ENCODE results near the gene ZNF700. TPM values are rescaled to one million over a fixed set of nuclear protein-coding genes. Genes with fewer than 3 reads are reported as not detected.
"Not testable (repeated sequence)": the region's sequence is repeated elsewhere in the genome, so short reads cannot be mapped to it uniquely, and the experiment has no call there.

ZNF700 gene
- total RNA-seq, 1 donor from 2014 or later = 4.5 TPM

- peak; percentile 53 for DNase-seq (ENCODE audit: low read depth)
- Histone ChIP-seq H3K36me3 (ENCODE audit: control insufficient read depth, insufficient read depth, low read length) (no peaks in the 10 kb centered on the region), H3K27me3 (ENCODE audit: control insufficient read depth, insufficient read depth, low read length) (no peaks in the 10 kb centered on the region), H3K4me3 (ENCODE audit: low read depth, low read length) (peak within 1 kb of the TSS; percentile 71)
- TF ChIP-seq, protein P1, sequence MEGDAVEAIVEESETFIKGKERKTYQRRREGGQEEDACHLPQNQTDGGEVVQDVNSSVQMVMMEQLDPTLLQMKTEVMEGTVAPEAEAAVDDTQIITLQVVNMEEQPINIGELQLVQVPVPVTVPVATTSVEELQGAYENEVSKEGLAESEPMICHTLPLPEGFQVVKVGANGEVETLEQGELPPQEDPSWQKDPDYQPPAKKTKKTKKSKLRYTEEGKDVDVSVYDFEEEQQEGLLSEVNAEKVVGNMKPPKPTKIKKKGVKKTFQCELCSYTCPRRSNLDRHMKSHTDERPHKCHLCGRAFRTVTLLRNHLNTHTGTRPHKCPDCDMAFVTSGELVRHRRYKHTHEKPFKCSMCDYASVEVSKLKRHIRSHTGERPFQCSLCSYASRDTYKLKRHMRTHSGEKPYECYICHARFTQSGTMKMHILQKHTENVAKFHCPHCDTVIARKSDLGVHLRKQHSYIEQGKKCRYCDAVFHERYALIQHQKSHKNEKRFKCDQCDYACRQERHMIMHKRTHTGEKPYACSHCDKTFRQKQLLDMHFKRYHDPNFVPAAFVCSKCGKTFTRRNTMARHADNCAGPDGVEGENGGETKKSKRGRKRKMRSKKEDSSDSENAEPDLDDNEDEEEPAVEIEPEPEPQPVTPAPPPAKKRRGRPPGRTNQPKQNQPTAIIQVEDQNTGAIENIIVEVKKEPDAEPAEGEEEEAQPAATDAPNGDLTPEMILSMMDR (IDR thresholded peaks at IDR 0.05; ENCODE audit: insufficient read depth, low read length, poor library complexity, severe bottlenecking) = peak; percentile 15
These were observed 37.0 kb upstream of the ZNF700 start, which contains the start of gene ZNF69 for GRCh38 chr19:11887611-11888531. TSS of gene ZNF69 (plus strand) at chr19:11887782. CDS start at chr19:11887924, 142 bp downstream.

DNA sequence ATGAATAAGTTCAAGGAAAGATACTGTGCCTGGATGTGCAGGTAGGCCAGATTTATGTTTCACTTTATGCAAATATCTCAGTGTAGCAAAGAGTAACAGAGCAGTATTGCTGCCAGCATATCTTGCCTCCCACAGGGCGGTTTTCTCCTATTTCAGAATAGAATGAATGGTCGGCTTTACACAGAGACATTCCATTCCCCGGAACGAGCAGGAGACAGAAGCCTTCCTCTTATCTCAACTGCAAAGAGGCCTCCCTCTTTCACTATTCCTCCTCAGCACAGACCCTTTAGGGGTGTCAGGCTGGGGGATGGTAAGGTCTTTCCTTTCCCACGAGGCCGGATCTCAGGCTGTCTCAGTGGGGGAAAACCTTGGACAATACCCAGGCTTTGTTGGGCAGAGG is 35.0 kb upstream of the ZNF700 start:
- not testable (repeated sequence) for H3K4me3 ChIP-seq (ENCODE audit: low read depth, low read length); H3K27me3 ChIP-seq (ENCODE audit: control insufficient read depth, insufficient read depth, low read length); DNase-seq (ENCODE audit: low read depth)

GRCh38 chr19:11890634-11891033 is 34.3 kb upstream of the ZNF700 start:
- H3K27me3 ChIP-seq (ENCODE audit: control insufficient read depth, insufficient read depth, low read length) = no peaks in the 10 kb centered on the region
- H3K36me3 ChIP-seq (ENCODE audit: control insufficient read depth, insufficient read depth, low read length) = no peaks in the 10 kb centered on the region
- DNase-seq (ENCODE audit: low read depth) = no peak
- TF ChIP-seq, protein P1 (IDR thresholded peaks at IDR 0.05; ENCODE audit: insufficient read depth, low read length, poor library complexity, severe bottlenecking) = no peak
- no peak overlapping the region for H3K4me3 ChIP-seq (ENCODE audit: low read depth, low read length)

More for the DNA sequence above, 35.0 kb upstream of the ZNF700 start:
- not testable (repeated sequence) for H3K36me3 ChIP-seq (ENCODE audit: control insufficient read depth, insufficient read depth, low read length)

- no peaks in the 10 kb centered on the region for H3K36me3 ChIP-seq (ENCODE audit: control insufficient read depth, insufficient read depth, low read length)
- TF ChIP-seq, protein P1 (IDR thresholded peaks at IDR 0.05; ENCODE audit: insufficient read depth, low read length, poor library complexity, severe bottlenecking) = no peak
These were observed 30.1 kb upstream of the ZNF700 start for GRCh38 chr19:11894851-11895250.

DNA sequence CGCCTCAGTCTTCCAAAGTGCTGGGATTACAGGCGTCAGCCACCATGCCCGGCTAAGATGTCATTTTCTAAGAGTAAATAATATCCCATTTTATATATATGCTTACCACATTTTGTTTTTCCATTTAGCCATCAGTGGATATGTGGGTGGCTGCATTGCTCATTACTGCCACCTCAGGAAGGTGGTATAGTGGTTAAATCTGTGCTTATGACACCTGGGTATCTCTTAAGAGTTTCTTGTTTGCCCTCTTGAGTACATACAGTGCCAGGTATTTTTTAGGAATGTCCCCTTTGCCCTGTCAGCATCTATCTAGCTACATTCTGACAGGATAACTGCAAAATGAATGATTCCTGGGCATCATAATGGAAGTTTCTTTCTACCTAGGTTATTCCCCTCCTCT is 22.7 kb upstream of the ZNF700 start:
- Histone ChIP-seq H3K27me3 (ENCODE audit: control insufficient read depth, insufficient read depth, low read length) (no peaks in the 10 kb centered on the region), H3K36me3 (ENCODE audit: control insufficient read depth, insufficient read depth, low read length) (peaks cover 6% of the 10 kb centered on the region), H3K4me3 (ENCODE audit: low read depth, low read length) (no peak overlapping the region)
- no peak for DNase-seq (ENCODE audit: low read depth)
- TF ChIP-seq, protein P1 (IDR thresholded peaks at IDR 0.05; ENCODE audit: insufficient read depth, low read length, poor library complexity, severe bottlenecking) = no peak

More at GRCh38 chr19:11894851-11895250, 30.1 kb upstream of the ZNF700 start:
- DNase-seq (ENCODE audit: low read depth) = no peak
- Histone ChIP-seq H3K27me3 (ENCODE audit: control insufficient read depth, insufficient read depth, low read length) (no peaks in the 10 kb centered on the region), H3K4me3 (ENCODE audit: low read depth, low read length) (no peak overlapping the region)

DNA sequence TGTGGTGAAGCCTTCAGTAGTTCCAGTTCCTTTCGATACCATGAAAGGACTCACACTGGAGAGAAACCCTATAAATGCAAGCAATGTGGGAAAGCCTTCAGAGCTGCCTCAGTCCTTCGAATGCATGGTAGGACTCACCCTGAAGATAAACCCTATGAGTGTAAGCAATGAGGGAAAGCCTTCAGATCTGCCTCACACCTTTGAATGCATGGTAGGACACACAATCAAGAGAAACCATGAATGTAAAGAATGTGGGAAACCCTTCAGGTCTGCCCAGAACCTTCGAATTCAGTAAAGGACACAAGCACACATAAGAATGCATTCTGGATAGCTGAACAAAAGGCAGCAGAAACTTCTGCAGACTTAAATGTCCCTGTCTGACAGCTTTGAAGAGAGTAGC is 19.0 kb upstream of the ZNF700 start:
- TF ChIP-seq, protein P1 (IDR thresholded peaks at IDR 0.05; ENCODE audit: insufficient read depth, low read length, poor library complexity, severe bottlenecking) = no peak
- Histone ChIP-seq H3K36me3 (ENCODE audit: control insufficient read depth, insufficient read depth, low read length) (peaks cover 6% of the 10 kb centered on the region), H3K4me3 (ENCODE audit: low read depth, low read length) (no peak overlapping the region), H3K27me3 (ENCODE audit: control insufficient read depth, insufficient read depth, low read length) (no peaks in the 10 kb centered on the region)
- no peak for DNase-seq (ENCODE audit: low read depth)

DNA sequence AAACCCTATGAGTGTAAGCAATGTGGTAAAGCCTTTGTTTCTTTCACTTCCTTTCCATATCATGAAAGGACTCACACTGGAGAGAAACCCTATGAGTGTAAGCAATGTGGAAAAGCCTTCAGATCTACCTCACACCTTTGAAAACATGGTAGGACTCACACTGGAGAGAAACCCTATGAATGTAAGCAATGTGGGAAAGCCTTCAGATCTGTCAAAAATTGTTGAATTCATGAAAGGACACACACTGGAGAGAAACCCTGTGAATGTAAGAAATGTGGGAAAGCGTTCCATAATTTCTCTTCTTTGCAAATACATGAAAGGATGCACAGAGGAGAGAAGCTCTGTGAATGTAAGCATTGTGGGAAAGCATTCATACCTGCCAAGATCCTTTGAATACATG is 13.0 kb upstream of the ZNF700 start:
- H3K27me3 ChIP-seq (ENCODE audit: control insufficient read depth, insufficient read depth, low read length); H3K4me3 ChIP-seq (ENCODE audit: low read depth, low read length); DNase-seq (ENCODE audit: low read depth); H3K36me3 ChIP-seq (ENCODE audit: control insufficient read depth, insufficient read depth, low read length): not testable (repeated sequence)

GRCh38 chr19:11914417-11915051 is 10.4 kb upstream of the ZNF700 start:
- not testable (repeated sequence) for H3K36me3 ChIP-seq (ENCODE audit: control insufficient read depth, insufficient read depth, low read length); DNase-seq (ENCODE audit: low read depth); H3K27me3 ChIP-seq (ENCODE audit: control insufficient read depth, insufficient read depth, low read length); H3K4me3 ChIP-seq (ENCODE audit: low read depth, low read length)

Measured in kidney epithelial cell (primary cell).